GM12875 (cell line): ENCODE data around the gene KIAA1614.

Experiments
- H3K4me3 ChIP-seq: one replicate; pipeline ENCODE4 v1.5.1; 2011; ENCODE audit warnings: low read depth, low read length, control low read depth
- TF ChIP-seq, protein P1 (sequence below): IDR thresholded peaks from 2 replicates; pipeline ENCODE4 v1.5.1; 2011; ENCODE audit warnings: low read depth, mild to moderate bottlenecking, control low read depth, inconsistent platforms, low read length, moderate library complexity, borderline replicate concordance; ENCODE audit not compliant: insufficient read depth

The KIAA1614 gene

DNA sequence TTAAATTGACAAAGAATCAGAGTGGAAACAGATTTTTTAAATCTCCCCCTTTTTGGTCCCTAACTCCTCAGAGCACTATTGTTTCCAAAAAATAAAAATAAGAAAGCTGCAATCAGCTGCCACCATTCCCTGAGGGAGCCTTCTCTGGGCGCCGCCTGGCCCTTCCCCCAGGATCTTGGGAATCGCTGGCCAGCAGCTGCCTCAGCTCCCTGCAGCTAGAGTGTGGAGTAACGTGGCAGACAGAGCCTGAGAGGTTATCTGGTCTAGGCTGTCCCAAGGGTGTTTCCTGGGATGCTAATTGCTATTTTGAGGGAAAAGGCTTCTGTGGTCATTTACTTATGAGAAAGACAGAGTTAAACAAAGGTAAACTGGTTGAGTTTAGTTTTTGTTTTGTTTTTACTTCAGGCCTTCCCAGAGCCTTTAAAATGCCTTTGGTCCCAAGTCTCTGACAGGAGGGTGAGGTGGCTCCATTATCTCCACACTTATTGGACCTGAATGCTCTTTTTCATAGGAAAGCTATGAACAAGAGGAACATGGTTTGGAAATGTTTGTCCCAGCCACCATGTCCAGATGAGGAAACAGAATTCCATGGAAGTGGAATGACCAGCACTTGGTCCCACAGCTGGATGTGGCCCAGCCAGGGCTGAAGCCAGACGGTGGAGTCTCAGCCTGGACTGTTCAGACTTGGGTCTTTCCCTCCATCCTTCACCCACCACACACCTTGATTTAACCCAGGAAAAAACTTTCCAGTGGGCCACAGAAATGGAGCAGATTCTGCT lies 14.1 kb upstream of the KIAA1614 start:
- TF ChIP-seq, protein P1, sequence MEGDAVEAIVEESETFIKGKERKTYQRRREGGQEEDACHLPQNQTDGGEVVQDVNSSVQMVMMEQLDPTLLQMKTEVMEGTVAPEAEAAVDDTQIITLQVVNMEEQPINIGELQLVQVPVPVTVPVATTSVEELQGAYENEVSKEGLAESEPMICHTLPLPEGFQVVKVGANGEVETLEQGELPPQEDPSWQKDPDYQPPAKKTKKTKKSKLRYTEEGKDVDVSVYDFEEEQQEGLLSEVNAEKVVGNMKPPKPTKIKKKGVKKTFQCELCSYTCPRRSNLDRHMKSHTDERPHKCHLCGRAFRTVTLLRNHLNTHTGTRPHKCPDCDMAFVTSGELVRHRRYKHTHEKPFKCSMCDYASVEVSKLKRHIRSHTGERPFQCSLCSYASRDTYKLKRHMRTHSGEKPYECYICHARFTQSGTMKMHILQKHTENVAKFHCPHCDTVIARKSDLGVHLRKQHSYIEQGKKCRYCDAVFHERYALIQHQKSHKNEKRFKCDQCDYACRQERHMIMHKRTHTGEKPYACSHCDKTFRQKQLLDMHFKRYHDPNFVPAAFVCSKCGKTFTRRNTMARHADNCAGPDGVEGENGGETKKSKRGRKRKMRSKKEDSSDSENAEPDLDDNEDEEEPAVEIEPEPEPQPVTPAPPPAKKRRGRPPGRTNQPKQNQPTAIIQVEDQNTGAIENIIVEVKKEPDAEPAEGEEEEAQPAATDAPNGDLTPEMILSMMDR = no peak
- no peak overlapping the region for H3K4me3 ChIP-seq

GRCh38 chr1:180899262-180899661 lies 13.4 kb upstream of the KIAA1614 start:
- TF ChIP-seq, protein P1 = no peak
- H3K4me3 ChIP-seq = no peak overlapping the region

DNA sequence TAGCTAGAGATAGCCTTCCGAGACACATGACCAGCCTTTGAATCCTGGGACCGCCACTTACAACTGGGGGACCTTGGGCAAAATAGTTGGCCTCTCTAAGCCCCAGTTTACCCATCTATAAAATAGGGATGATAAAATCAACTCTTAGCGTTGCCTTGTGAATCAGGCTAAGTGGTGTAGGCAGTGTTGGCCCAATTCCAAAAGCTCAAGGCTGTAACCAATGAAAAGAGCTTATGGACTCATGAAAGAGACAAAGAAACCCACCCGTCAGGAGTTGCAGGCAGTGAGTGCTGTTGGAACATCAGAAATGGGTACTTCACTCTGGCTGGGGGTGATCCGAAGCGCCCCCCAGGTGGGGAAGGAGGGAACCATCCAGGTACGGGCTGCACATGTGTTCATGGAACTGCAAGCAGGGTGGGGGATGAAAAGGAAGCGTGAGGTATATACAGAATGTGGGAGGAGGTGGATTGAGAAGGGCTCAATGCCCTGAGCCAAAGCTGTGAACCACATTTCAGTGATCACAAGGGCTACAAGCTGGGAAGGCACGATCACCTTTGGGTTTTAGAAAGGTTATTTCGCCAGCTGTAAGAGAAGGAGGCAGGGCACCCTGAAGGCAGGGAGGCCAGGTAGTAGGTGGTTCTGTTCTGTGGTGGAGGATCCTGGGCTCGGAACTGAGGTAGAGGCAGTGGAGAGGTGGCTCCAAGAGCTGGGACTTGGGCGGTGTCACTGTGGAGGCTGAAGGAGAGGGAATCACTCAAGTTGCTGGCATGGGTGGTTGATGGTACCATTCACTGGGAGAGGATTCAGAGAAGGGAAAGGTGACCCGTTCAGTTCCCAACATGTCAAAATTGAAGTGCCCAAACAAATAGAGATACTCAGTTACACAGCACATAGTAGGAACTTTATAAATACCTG lies 11.4 kb upstream of the KIAA1614 start:
- TF ChIP-seq, protein P1 = no peak

GRCh38 chr1:180902541-180902940 lies 10.2 kb upstream of the KIAA1614 start:
- TF ChIP-seq, protein P1 = no peak
- no peak overlapping the region for H3K4me3 ChIP-seq

More for the DNA sequence above, 11.4 kb upstream of the KIAA1614 start:
- H3K4me3 ChIP-seq = no peak overlapping the region

DNA sequence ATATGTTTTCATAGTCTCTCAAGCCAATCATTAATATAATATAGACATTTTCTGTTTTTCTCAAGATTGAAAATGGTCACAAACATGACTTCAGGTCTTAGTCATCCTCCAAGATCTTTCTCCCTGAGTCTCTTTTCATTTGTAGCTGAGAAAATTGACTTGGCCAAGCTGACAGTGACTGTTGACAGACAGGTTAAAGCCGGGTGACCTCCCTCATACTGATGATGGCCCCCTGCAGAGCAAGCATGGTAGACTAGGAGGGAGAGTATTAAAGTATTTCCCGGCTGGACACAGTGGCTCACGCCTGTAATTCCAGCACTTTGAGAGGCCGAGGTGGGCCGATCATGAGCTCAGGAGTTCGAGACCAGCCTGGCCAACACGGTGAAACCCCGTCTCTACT lies 6.8 kb upstream of the KIAA1614 start:
- TF ChIP-seq, protein P1 = no peak
- no peak overlapping the region for H3K4me3 ChIP-seq

DNA sequence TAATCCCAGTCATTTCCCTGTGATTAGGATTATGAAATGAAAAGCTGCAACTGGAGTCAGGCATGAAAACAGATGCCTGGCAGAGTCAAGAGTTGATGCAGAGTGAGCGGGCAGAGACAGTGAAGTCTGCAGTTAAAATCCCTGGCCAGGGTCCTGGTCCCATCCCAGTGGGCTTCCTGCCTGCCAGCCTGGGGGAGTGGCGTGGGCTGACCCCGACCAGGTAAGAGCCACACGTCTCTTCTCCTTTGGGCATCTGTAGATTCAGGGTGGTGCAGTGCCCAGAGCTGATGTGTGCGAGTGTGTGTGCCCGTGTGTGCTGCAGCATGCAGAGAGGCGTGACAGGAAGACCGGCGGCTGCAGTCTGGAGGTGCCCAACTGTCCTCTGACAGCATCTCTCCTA lies 6.2 kb upstream of the KIAA1614 start:
- no peak overlapping the region for H3K4me3 ChIP-seq
- TF ChIP-seq, protein P1 = no peak
